SK-N-SH treated with all-trans-retinoic acid at 6 μM for 48 hours (cell line): ENCODE results near the gene ESD.

Experiments used
- ATAC-seq: fragments of 200-7000 bp; cut with Tn5 transposase; 3 replicates; pipeline ENCODE4 v1.9.1; 2020; ENCODE audit warnings: mild to moderate bottlenecking, moderate library complexity
- ARNTL ChIP-seq: fragments of 450-650 bp; formaldehyde crosslinking; IDR thresholded peaks from 2 replicates; pipeline ENCODE4 v1.5.0; 2020; ENCODE audit warnings: low read depth, mild to moderate bottlenecking, moderate library complexity, borderline replicate concordance
- BACH2 ChIP-seq: fragments of 250-450 bp; sonication (Bioruptor Pico); IDR thresholded peaks from 2 replicates; pipeline ENCODE4 v1.9.0; 2021; ENCODE audit warnings: mild to moderate bottlenecking, borderline replicate concordance
- CSDC2 ChIP-seq: fragments of 250-450 bp; sonication (Bioruptor Pico); IDR thresholded peaks from 2 replicates; pipeline ENCODE4 v1.5.0; 2020; ENCODE audit warnings: mild to moderate bottlenecking, moderate library complexity
- ESRRG ChIP-seq: fragments of 250-450 bp; sonication (Bioruptor Pico); IDR thresholded peaks from 2 replicates; pipeline ENCODE4 v1.6.1; 2021; ENCODE audit warnings: mild to moderate bottlenecking
- GLIS3 ChIP-seq: fragments of 250-450 bp; sonication (Bioruptor Pico); IDR thresholded peaks from 2 replicates; pipeline ENCODE4 v1.5.0; 2020; ENCODE audit warnings: mild to moderate bottlenecking, moderate library complexity
- PPARA ChIP-seq: fragments of 250-450 bp; sonication (Bioruptor Pico); IDR thresholded peaks from 2 replicates; pipeline ENCODE4 v1.5.0; 2020; ENCODE audit warnings: mild to moderate bottlenecking, borderline replicate concordance
- TCF4 ChIP-seq: fragments of 250-450 bp; sonication (Bioruptor Pico); IDR thresholded peaks from 2 replicates; pipeline ENCODE4 v1.8.0; 2021; ENCODE audit warnings: mild to moderate bottlenecking, moderate library complexity, borderline replicate concordance
- TOX ChIP-seq: fragments of 250-450 bp; sonication (Bioruptor Pico); IDR thresholded peaks from 2 replicates; pipeline ENCODE4 v1.8.0; 2021; ENCODE audit warnings: mild to moderate bottlenecking, moderate library complexity, borderline replicate concordance
- ZC3H10 ChIP-seq: fragments of 250-450 bp; sonication (Bioruptor Pico); IDR thresholded peaks from 2 replicates; pipeline ENCODE4 v1.5.1; 2021; ENCODE audit warnings: mild to moderate bottlenecking, moderate library complexity
- ZFP3 ChIP-seq: fragments of 250-450 bp; sonication (Bioruptor Pico); IDR thresholded peaks from 2 replicates; pipeline ENCODE4 v1.5.0; 2020; ENCODE audit warnings: mild to moderate bottlenecking, moderate library complexity
- ZFP30 ChIP-seq: fragments of 450-650 bp; formaldehyde crosslinking; IDR thresholded peaks from 2 replicates; pipeline ENCODE4 v1.5.0; 2022; ENCODE audit warnings: mild to moderate bottlenecking, moderate library complexity
- ZNF70 ChIP-seq: fragments of 450-650 bp; formaldehyde crosslinking; IDR thresholded peaks from 2 replicates; pipeline ENCODE4 v1.5.0; 2020; ENCODE audit warnings: mild to moderate bottlenecking, moderate library complexity
- TF ChIP-seq, protein P1 (sequence below): fragments of 250-450 bp; sonication (Bioruptor Pico); IDR thresholded peaks from 2 replicates; pipeline ENCODE4 v1.5.1; 2020; ENCODE audit warnings: low read depth, mild to moderate bottlenecking, moderate library complexity
- TF ChIP-seq, protein P2 (sequence below): fragments of 250-450 bp; sonication (Bioruptor Pico); IDR thresholded peaks from 2 replicates; pipeline ENCODE4 v1.5.0; 2020; ENCODE audit warnings: mild to moderate bottlenecking, moderate library complexity
- TF ChIP-seq, protein P3 (sequence below): fragments of 250-450 bp; sonication (Bioruptor Pico); IDR thresholded peaks from 2 replicates; pipeline ENCODE4 v1.8.0; 2021; ENCODE audit warnings: low read depth, mild to moderate bottlenecking, moderate library complexity, borderline replicate concordance
- TF ChIP-seq, protein P4 (sequence below): fragments of 250-450 bp; sonication (Bioruptor Pico); IDR thresholded peaks from 2 replicates; pipeline ENCODE4 v1.5.1; 2021; ENCODE audit warnings: mild to moderate bottlenecking, moderate library complexity

The ESD gene

DNA sequence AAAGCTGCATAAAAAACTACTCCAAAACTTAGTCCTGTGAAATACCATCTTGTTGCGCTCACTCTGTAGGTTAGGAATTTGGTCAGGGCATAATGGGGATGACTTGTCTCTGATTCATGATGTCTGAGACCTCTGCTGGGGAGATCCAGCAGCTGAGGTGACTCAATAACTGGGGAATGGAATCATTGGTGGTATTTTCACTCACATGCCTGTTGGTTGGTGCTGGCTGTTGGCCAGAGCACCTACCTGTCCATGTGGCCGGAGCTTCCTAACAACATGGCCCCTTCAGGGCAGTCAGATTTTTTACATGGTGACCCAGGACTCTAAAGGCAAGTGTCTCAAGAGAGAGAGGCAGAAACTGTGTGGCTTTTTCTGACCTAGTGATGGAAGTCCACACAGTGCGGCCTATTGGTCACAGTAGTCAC, 7.4 kb upstream of the ESD start:
- ATAC-seq = peak; percentile 95
- TF ChIP-seq ZNF70 (no peak), GLIS3 (CRISPR knock-in tag) (no peak)
- TF ChIP-seq, protein P1, sequence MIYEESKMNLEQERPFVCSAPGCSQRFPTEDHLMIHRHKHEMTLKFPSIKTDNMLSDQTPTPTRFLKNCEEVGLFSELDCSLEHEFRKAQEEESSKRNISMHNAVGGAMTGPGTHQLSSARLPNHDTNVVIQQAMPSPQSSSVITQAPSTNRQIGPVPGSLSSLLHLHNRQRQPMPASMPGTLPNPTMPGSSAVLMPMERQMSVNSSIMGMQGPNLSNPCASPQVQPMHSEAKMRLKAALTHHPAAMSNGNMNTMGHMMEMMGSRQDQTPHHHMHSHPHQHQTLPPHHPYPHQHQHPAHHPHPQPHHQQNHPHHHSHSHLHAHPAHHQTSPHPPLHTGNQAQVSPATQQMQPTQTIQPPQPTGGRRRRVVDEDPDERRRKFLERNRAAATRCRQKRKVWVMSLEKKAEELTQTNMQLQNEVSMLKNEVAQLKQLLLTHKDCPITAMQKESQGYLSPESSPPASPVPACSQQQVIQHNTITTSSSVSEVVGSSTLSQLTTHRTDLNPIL (CRISPR knock-in tag) = no peak
- TF ChIP-seq, protein P2, sequence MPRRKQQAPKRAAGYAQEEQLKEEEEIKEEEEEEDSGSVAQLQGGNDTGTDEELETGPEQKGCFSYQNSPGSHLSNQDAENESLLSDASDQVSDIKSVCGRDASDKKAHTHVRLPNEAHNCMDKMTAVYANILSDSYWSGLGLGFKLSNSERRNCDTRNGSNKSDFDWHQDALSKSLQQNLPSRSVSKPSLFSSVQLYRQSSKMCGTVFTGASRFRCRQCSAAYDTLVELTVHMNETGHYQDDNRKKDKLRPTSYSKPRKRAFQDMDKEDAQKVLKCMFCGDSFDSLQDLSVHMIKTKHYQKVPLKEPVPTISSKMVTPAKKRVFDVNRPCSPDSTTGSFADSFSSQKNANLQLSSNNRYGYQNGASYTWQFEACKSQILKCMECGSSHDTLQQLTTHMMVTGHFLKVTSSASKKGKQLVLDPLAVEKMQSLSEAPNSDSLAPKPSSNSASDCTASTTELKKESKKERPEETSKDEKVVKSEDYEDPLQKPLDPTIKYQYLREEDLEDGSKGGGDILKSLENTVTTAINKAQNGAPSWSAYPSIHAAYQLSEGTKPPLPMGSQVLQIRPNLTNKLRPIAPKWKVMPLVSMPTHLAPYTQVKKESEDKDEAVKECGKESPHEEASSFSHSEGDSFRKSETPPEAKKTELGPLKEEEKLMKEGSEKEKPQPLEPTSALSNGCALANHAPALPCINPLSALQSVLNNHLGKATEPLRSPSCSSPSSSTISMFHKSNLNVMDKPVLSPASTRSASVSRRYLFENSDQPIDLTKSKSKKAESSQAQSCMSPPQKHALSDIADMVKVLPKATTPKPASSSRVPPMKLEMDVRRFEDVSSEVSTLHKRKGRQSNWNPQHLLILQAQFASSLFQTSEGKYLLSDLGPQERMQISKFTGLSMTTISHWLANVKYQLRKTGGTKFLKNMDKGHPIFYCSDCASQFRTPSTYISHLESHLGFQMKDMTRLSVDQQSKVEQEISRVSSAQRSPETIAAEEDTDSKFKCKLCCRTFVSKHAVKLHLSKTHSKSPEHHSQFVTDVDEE (CRISPR knock-in tag) = no peak
- TF ChIP-seq, protein P3, sequence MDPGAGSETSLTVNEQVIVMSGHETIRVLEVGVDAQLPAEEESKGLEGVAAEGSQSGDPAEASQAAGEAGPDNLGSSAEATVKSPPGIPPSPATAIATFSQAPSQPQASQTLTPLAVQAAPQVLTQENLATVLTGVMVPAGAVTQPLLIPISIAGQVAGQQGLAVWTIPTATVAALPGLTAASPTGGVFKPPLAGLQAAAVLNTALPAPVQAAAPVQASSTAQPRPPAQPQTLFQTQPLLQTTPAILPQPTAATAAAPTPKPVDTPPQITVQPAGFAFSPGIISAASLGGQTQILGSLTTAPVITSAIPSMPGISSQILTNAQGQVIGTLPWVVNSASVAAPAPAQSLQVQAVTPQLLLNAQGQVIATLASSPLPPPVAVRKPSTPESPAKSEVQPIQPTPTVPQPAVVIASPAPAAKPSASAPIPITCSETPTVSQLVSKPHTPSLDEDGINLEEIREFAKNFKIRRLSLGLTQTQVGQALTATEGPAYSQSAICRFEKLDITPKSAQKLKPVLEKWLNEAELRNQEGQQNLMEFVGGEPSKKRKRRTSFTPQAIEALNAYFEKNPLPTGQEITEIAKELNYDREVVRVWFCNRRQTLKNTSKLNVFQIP = no peak
- TF ChIP-seq, all 23 proteins: peak for 0

DNA sequence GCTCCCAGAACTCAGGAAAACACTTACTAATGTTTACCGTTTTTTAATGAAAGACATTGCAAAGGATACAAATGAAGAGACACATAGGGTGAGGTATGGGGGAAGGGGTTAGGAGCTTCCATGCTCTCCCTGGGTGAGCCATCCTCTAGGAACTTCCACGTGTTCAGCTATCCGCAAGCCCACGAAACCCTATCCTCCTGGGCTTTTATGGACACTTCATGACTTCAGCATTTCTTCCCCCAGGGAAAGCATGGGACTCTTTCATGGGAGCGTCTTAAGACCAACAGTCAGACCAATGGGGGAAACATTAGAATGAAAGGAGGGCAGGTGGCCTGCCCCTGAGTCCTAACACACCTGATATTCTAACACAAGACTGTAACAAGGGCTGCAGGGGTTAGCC, 6.6 kb upstream of the ESD start:
- no peak for ATAC-seq
- TF ChIP-seq TOX (CRISPR knock-in tag) (no peak), ZC3H10 (CRISPR knock-in tag) (no peak), PPARA (CRISPR knock-in tag) (no peak), CSDC2 (no peak), ZFP30 (CRISPR knock-in tag) (no peak), TCF4 (CRISPR knock-in tag) (no peak), ESRRG (CRISPR knock-in tag) (no peak), BACH2 (CRISPR knock-in tag) (no peak)
- TF ChIP-seq, protein P2 (CRISPR knock-in tag) = no peak
- TF ChIP-seq, protein P1 (CRISPR knock-in tag) = no peak

DNA sequence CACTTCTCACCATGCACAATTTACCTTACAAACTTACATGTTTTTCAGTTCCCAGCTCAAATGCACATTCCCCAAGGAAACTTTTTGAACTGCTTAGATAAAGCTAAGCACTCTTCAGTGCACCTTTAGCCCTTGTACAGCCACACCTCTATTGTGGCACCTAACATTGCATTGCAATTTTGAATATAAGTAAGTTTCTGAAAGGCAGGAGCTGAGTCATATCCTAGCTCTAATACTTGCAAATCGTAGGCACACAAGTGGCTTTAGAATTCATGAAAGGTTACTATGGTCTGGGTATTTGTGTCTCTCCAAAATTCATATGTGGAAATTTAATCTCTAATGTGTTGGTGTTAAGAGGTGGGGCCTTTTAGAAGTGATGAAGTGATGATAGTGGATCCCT, 4.9 kb upstream of the ESD start:
- no peak for TF ChIP-seq ARNTL (CRISPR knock-in tag)
- no peak for TF ChIP-seq CSDC2
- TF ChIP-seq ESRRG (CRISPR knock-in tag) = no peak
- TF ChIP-seq ZNF70 = no peak
- TF ChIP-seq, protein P4, sequence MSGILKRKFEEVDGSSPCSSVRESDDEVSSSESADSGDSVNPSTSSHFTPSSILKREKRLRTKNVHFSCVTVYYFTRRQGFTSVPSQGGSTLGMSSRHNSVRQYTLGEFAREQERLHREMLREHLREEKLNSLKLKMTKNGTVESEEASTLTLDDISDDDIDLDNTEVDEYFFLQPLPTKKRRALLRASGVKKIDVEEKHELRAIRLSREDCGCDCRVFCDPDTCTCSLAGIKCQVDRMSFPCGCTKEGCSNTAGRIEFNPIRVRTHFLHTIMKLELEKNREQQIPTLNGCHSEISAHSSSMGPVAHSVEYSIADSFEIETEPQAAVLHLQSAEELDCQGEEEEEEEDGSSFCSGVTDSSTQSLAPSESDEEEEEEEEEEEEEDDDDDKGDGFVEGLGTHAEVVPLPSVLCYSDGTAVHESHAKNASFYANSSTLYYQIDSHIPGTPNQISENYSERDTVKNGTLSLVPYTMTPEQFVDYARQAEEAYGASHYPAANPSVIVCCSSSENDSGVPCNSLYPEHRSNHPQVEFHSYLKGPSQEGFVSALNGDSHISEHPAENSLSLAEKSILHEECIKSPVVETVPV (CRISPR knock-in tag) = no peak
- TF ChIP-seq, protein P2 (CRISPR knock-in tag) = no peak
- no peak for TF ChIP-seq BACH2 (CRISPR knock-in tag)
- TF ChIP-seq ZFP3 (CRISPR knock-in tag) = no peak
- ATAC-seq = no peak
